A673 (cell line): ENCODE data around the gene NR6A1. TPM values are rescaled to one million over a fixed set of nuclear protein-coding genes. Genes with fewer than 3 reads are reported as not detected.
A peak's percentile ranks its signal among the peaks of the same experiment; 100 is the strongest.

Experiments used
- BruUV-seq: library from RNA; stranded (reverse); fragments of 400-500 nt; replicated peaks from 2 replicates; lab custom pipeline; 2021; lab: Mats Ljungman, UMichigan
- CTCF ChIA-PET: fragments of 300-600 bp; sonication (Branson Sonifier 250); formaldehyde crosslinking; loops from one replicate; lab custom pipeline; 2022; ENCODE audit warnings: antibody characterized with exemption; lab: Charles Lee
- POLR2A ChIA-PET: fragments of 300-600 bp; sonication (Branson Sonifier 250); formaldehyde crosslinking; loops from one replicate; lab custom pipeline; 2022; ENCODE audit warnings: antibody characterized with exemption; ENCODE audit not compliant: low non-redundant PET; lab: Charles Lee
- DNase-seq: peaks from one replicate; pipeline ENCODE4 v3.0.0-alpha.2; 2015; ENCODE audit warnings: low spot score
- H3K27ac ChIP-seq: fragments of 200-600 bp; sonication (generic); 2 replicates; pipeline ENCODE4 v1.5.1; 2016; ENCODE audit warnings: mixed run types, low read depth, mild to moderate bottlenecking, mixed read lengths, antibody characterized with exemption, low read length; ENCODE audit not compliant: poor library complexity, severe bottlenecking
- H3K27me3 ChIP-seq: fragments of 200-600 bp; sonication (generic); replicated peaks from 2 replicates; pipeline ENCODE4 v1.6.1; 2017; ENCODE audit warnings: mixed run types, low read depth, mild to moderate bottlenecking, mixed read lengths, antibody characterized with exemption, low read length; ENCODE audit not compliant: insufficient read depth, poor library complexity
- H3K36me3 ChIP-seq: fragments of 200-600 bp; sonication (generic); 2 replicates; pipeline ENCODE4 v1.6.1; 2016; ENCODE audit warnings: mixed run types, mild to moderate bottlenecking, mixed read lengths, antibody characterized with exemption, low read length; ENCODE audit not compliant: insufficient read depth, poor library complexity, severe bottlenecking
- H3K4me1 ChIP-seq: fragments of 200-600 bp; sonication (generic); 2 replicates; pipeline ENCODE4 v1.6.1; 2017; ENCODE audit warnings: mixed run types, mild to moderate bottlenecking, mixed read lengths, antibody characterized with exemption, low read length; ENCODE audit not compliant: insufficient read depth, poor library complexity, severe bottlenecking
- H3K4me3 ChIP-seq: fragments of 200-600 bp; sonication (generic); 2 replicates; pipeline ENCODE4 v1.5.1; 2016; ENCODE audit warnings: low read depth, mixed run types, mild to moderate bottlenecking, mixed read lengths, low read length; ENCODE audit not compliant: poor library complexity, severe bottlenecking
- H3K9me3 ChIP-seq: fragments of 200-600 bp; sonication (generic); 2 replicates; pipeline ENCODE4 v1.6.1; 2016; ENCODE audit warnings: mixed run types, low read depth, mild to moderate bottlenecking, mixed read lengths, antibody characterized with exemption, low read length; ENCODE audit not compliant: poor library complexity, severe bottlenecking
- CTCF ChIP-seq: fragments of 300-800, 200-600 bp; sonication (generic); conservative IDR thresholded peaks from 2 replicates; pipeline ENCODE4 v1.5.1; 2017; ENCODE audit warnings: low read depth, mild to moderate bottlenecking, antibody characterized with exemption, low read length, moderate library complexity, mixed read lengths
- EZH2 ChIP-seq: fragments of 200-600 bp; sonication (generic); IDR thresholded peaks from 2 replicates; pipeline ENCODE4 v1.6.1; 2017; ENCODE audit warnings: borderline replicate concordance, low read depth, mild to moderate bottlenecking, mixed read lengths, antibody characterized with exemption, low read length; ENCODE audit not compliant: poor library complexity, severe bottlenecking
- intact Hi-C: fragments of 100-400 bp; cut with micrococcal nuclease; formaldehyde crosslinking; loops from one replicate; pipeline ENCODE4 v1.10.0; 2022; ENCODE audit not compliant: unreplicated experiment
- total RNA-seq: library from RNA; stranded (reverse); gene quantifications from 2 replicates; pipeline ENCODE4 v1.2.3, GENCODE V29; 2021

Gene NR6A1
- total RNA-seq, 1 experiment from 2014 or later, result 5.3 TPM

GRCh38 chr9:124657516-124657915 lies 113.6 kb downstream of the NR6A1 start:
- TF ChIP-seq CTCF (no peak), EZH2 (no peak)
- CTCF ChIA-PET, result no interaction called here
- POLR2A ChIA-PET, result interaction anchor here (0.6 to 0.7 kb wide), 2 partner anchors 20 to 83 kb away, joined by 3 to 7 read pairs; no protein-coding TSS in a partner anchor
- no TSS peak for BruUV-seq
- Histone ChIP-seq H3K36me3 (no peaks in the 10 kb centered on the region), H3K27me3 (no peaks in the 10 kb centered on the region), H3K27ac (peak overlapping the region; percentile 83), H3K4me1 (peaks cover 25% of the 10 kb centered on the region), H3K4me3 (peak overlapping the region; percentile 64), H3K9me3 (no peaks in the 10 kb centered on the region)
- no peak for DNase-seq
- intact Hi-C loops, result no loop called here

- H3K4me3 ChIP-seq, result no peak overlapping the region
- H3K27ac ChIP-seq, result no peak overlapping the region
- ChIA-PET CTCF (no interaction called here), POLR2A (no interaction called here)
- no peak for TF ChIP-seq EZH2
- TF ChIP-seq CTCF, result no peak
- H3K36me3 ChIP-seq, result no peaks in the 10 kb centered on the region
- no peaks in the 10 kb centered on the region for H3K27me3 ChIP-seq
- H3K9me3 ChIP-seq, result no peaks in the 10 kb centered on the region
- no TSS peak for BruUV-seq
- DNase-seq, result no peak
- intact Hi-C loops, result no loop called here
- peaks cover 8% of the 10 kb centered on the region for H3K4me1 ChIP-seq
Observed at GRCh38 chr9:124654431-124654830, 116.7 kb downstream of the NR6A1 start.

- intact Hi-C loops, result no loop called here
- no peak overlapping the region for H3K4me3 ChIP-seq
- TF ChIP-seq EZH2 (no peak), CTCF (no peak)
- POLR2A ChIA-PET, result no interaction called here
- H3K36me3 ChIP-seq, result no peaks in the 10 kb centered on the region
- no peak overlapping the region for H3K27ac ChIP-seq
- H3K9me3 ChIP-seq, result no peaks in the 10 kb centered on the region
- BruUV-seq, result no TSS peak
- no peaks in the 10 kb centered on the region for H3K27me3 ChIP-seq
- DNase-seq, result no peak
- H3K4me1 ChIP-seq, result peaks cover 7% of the 10 kb centered on the region
- CTCF ChIA-PET, result no interaction called here
Observed at GRCh38 chr9:124652615-124653393, 118.3 kb downstream of the NR6A1 start.
